DOHH2 (cell line): ENCODE measurements around the gene PCDH9.

ENCODE experiments used
- H3F3A ChIP-seq: fragments of 200-600 bp; sonication (generic), shearing (Covaris generic); 2 replicates; pipeline ENCODE4 v1.6.0; 2016; ENCODE audit warnings: antibody characterized with exemption, mild to moderate bottlenecking; ENCODE audit not compliant: control insufficient read depth, insufficient read depth
- H3K27ac ChIP-seq: fragments of 200-600 bp; sonication (generic); 2 replicates; pipeline ENCODE4 v1.5.1; 2014; ENCODE audit warnings: low read depth, mild to moderate bottlenecking, low read length, moderate library complexity
- H3K27me3 ChIP-seq: fragments of 200-600 bp; sonication (generic); 2 replicates; pipeline ENCODE4 v1.6.1; 2014; ENCODE audit warnings: mild to moderate bottlenecking, low read length, mixed read lengths; ENCODE audit not compliant: control insufficient read depth
- H3K36me3 ChIP-seq: fragments of 200-600 bp; sonication (generic); 2 replicates; pipeline ENCODE4 v1.6.1; 2014; ENCODE audit warnings: mild to moderate bottlenecking, low read length, moderate library complexity, mixed read lengths; ENCODE audit not compliant: control insufficient read depth
- H3K4me1 ChIP-seq: fragments of 200-600 bp; sonication (generic); 2 replicates; pipeline ENCODE4 v1.6.1; 2014; ENCODE audit warnings: mild to moderate bottlenecking, low read length, mixed read lengths; ENCODE audit not compliant: control insufficient read depth
- H3K4me2 ChIP-seq: fragments of 200-600 bp; sonication (generic); 2 replicates; pipeline ENCODE4 v1.6.0; 2014; ENCODE audit warnings: mild to moderate bottlenecking, low read length, moderate library complexity
- H3K4me3 ChIP-seq: fragments of 200-600 bp; sonication (generic); 2 replicates; pipeline ENCODE4 v1.5.1; 2014; ENCODE audit warnings: mild to moderate bottlenecking, low read length, mixed read lengths
- H3K79me2 ChIP-seq: fragments of 200-600 bp; sonication (generic); 2 replicates; pipeline ENCODE4 v1.6.1; 2014; ENCODE audit warnings: mild to moderate bottlenecking, low read length, mixed read lengths; ENCODE audit not compliant: control insufficient read depth
- H3K9me2 ChIP-seq: fragments of 200-600 bp; sonication (generic); replicated peaks from 2 replicates; pipeline ENCODE4 v1.6.1; 2014; ENCODE audit warnings: mild to moderate bottlenecking, low read length, mixed read lengths; ENCODE audit not compliant: control insufficient read depth
- H3K9me3 ChIP-seq: fragments of 200-600 bp; sonication (generic); 2 replicates; pipeline ENCODE4 v1.6.1; 2014; ENCODE audit warnings: antibody characterized with exemption, low read length, mixed read lengths; ENCODE audit not compliant: control insufficient read depth, insufficient read depth
- H4K20me1 ChIP-seq: fragments of 200-600 bp; sonication (generic); 2 replicates; pipeline ENCODE4 v1.6.0; 2014; ENCODE audit warnings: low read depth, mild to moderate bottlenecking, antibody characterized with exemption, low read length, moderate library complexity; ENCODE audit not compliant: control insufficient read depth, insufficient read depth
- CTCF ChIP-seq: fragments of 200-600 bp; sonication (generic); IDR thresholded peaks from one replicate; pipeline ENCODE4 v1.5.1; 2014; ENCODE audit warnings: antibody characterized with exemption, mild to moderate bottlenecking, low read depth, low read length; ENCODE audit not compliant: poor library complexity, severe bottlenecking
- EZH2phosphoT487 ChIP-seq: fragments of 200-600 bp; sonication (generic); IDR thresholded peaks from 2 replicates; pipeline ENCODE4 v1.6.1; 2017; ENCODE audit warnings: borderline replicate concordance, mild to moderate bottlenecking, antibody characterized with exemption, low read length, moderate library complexity, mixed read lengths

The PCDH9 gene

GRCh38 chr13:66329988-66330451 lies 900.1 kb downstream of the PCDH9 start:
- no peaks in the 10 kb centered on the region for H3K9me3 ChIP-seq
- H4K20me1 ChIP-seq, result no peaks in the 10 kb centered on the region
- H3K4me2 ChIP-seq, result no peak overlapping the region
- TF ChIP-seq CTCF (no peak), EZH2phosphoT487 (no peak)
- H3K36me3 ChIP-seq, result no peaks in the 10 kb centered on the region
- no peaks in the 10 kb centered on the region for H3F3A ChIP-seq
- peaks cover 9% of the 10 kb centered on the region for H3K4me1 ChIP-seq
- H3K9me2 ChIP-seq, result no peaks in the 10 kb centered on the region
- no peaks in the 10 kb centered on the region for H3K79me2 ChIP-seq
- no peaks in the 10 kb centered on the region for H3K27me3 ChIP-seq
- H3K27ac ChIP-seq, result no peak overlapping the region
- H3K4me3 ChIP-seq, result no peak overlapping the region

GRCh38 chr13:66328476-66328875 lies 901.7 kb downstream of the PCDH9 start:
- TF ChIP-seq CTCF, result no peak
- no peak for TF ChIP-seq EZH2phosphoT487
- Histone ChIP-seq H3F3A (no peaks in the 10 kb centered on the region), H3K9me3 (no peaks in the 10 kb centered on the region), H3K4me1 (peaks cover 9% of the 10 kb centered on the region), H4K20me1 (no peaks in the 10 kb centered on the region), H3K79me2 (no peaks in the 10 kb centered on the region), H3K4me2 (no peak overlapping the region), H3K36me3 (no peaks in the 10 kb centered on the region), H3K4me3 (no peak overlapping the region), H3K9me2 (no peaks in the 10 kb centered on the region), H3K27me3 (no peaks in the 10 kb centered on the region), H3K27ac (no peak overlapping the region)

GRCh38 chr13:66323745-66324347 lies 906.3 kb downstream of the PCDH9 start:
- Histone ChIP-seq H3K4me3 (no peak overlapping the region), H3K4me2 (no peak overlapping the region), H3K9me2 (no peaks in the 10 kb centered on the region), H3K79me2 (no peaks in the 10 kb centered on the region), H3K4me1 (no peaks in the 10 kb centered on the region), H3K9me3 (no peaks in the 10 kb centered on the region), H4K20me1 (no peaks in the 10 kb centered on the region), H3K27me3 (no peaks in the 10 kb centered on the region), H3K36me3 (no peaks in the 10 kb centered on the region), H3F3A (no peaks in the 10 kb centered on the region), H3K27ac (no peak overlapping the region)
- TF ChIP-seq CTCF (no peak), EZH2phosphoT487 (no peak)
